Chondrocyte (in vitro differentiated cells): ENCODE data around the gene FSD1. TPM values are rescaled to one million over a fixed set of nuclear protein-coding genes. Genes with fewer than 3 reads are reported as not detected.
A peak's percentile ranks its signal among the peaks of the same experiment; 100 is the strongest.
"Not testable (repeated sequence)": the region's sequence is repeated elsewhere in the genome, so short reads cannot be mapped to it uniquely, and the experiment has no call there.

Source experiments
- DNase-seq: peaks from one replicate; pipeline ENCODE4 v3.0.0; 2021; ENCODE audit warnings: mixed read lengths, low spot score
- H3K27ac Mint-ChIP-seq: one replicate; pipeline ENCODE4 v1.8.0; 2021; ENCODE audit warnings: mild to moderate bottlenecking, moderate library complexity, mixed read lengths; ENCODE audit not compliant: unreplicated experiment
- H3K27me3 Mint-ChIP-seq: 2 replicates; pipeline ENCODE4 v1.8.0; 2021; ENCODE audit warnings: low read depth, mixed read lengths
- H3K36me3 Mint-ChIP-seq: 2 replicates; pipeline ENCODE4 v1.8.0; 2021; ENCODE audit warnings: low read depth, mixed read lengths
- H3K4me1 Mint-ChIP-seq: 2 replicates; pipeline ENCODE4 v1.8.0; 2021; ENCODE audit warnings: low read depth, mild to moderate bottlenecking, mixed read lengths
- H3K4me3 Mint-ChIP-seq: one replicate; pipeline ENCODE4 v1.8.0; 2021; ENCODE audit warnings: mild to moderate bottlenecking, moderate library complexity, mixed read lengths; ENCODE audit not compliant: unreplicated experiment
- H3K9me3 Mint-ChIP-seq: 2 replicates; pipeline ENCODE4 v1.8.0; 2021; ENCODE audit warnings: low read depth, mixed read lengths
- CTCF ChIP-seq: fragments of 200-600 bp; sonication (generic); IDR thresholded peaks from 2 replicates; pipeline ENCODE4 v1.5.0; 2021; ENCODE audit warnings: antibody characterized with exemption, mild to moderate bottlenecking, moderate library complexity
- total RNA-seq: library from RNA; stranded (reverse); gene quantifications from 3 replicates; pipeline ENCODE4 v1.2.1, GENCODE V29; 2021

The FSD1 gene
- total RNA-seq, 1 donor from 2014 or later, result 11.6 TPM

GRCh38 chr19:4268816-4269430, 35.5 kb upstream of the FSD1 start:
- Mint-ChIP-seq H3K4me3 (no peak overlapping the region), H3K9me3 (no peaks in the 10 kb centered on the region), H3K27ac (no peak overlapping the region), H3K36me3 (peaks cover 17% of the 10 kb centered on the region), H3K4me1 (no peaks in the 10 kb centered on the region), H3K27me3 (no peaks in the 10 kb centered on the region)
- no peak for TF ChIP-seq CTCF
- DNase-seq, result no peak

- H3K27ac Mint-ChIP-seq, result no peak overlapping the region
- peaks cover 7% of the 10 kb centered on the region for H3K36me3 Mint-ChIP-seq
- H3K4me3 Mint-ChIP-seq, result no peak overlapping the region
- no peak for DNase-seq
- H3K9me3 Mint-ChIP-seq, result no peaks in the 10 kb centered on the region
- H3K4me1 Mint-ChIP-seq, result no peaks in the 10 kb centered on the region
- TF ChIP-seq CTCF, result no peak
- H3K27me3 Mint-ChIP-seq, result peaks cover 2% of the 10 kb centered on the region
Observed at GRCh38 chr19:4272894-4273293, 31.5 kb upstream of the FSD1 start.

GRCh38 chr19:4274321-4274686, 30.1 kb upstream of the FSD1 start:
- not testable (repeated sequence) for H3K4me3 Mint-ChIP-seq, H3K27me3 Mint-ChIP-seq, H3K9me3 Mint-ChIP-seq, DNase-seq, H3K36me3 Mint-ChIP-seq, H3K27ac Mint-ChIP-seq, H3K4me1 Mint-ChIP-seq

- TF ChIP-seq CTCF, result no peak
- H3K27ac Mint-ChIP-seq, result no peak overlapping the region
- DNase-seq, result no peak
- H3K27me3 Mint-ChIP-seq, result peaks cover 18% of the 10 kb centered on the region
- peaks cover 6% of the 10 kb centered on the region for H3K4me1 Mint-ChIP-seq
- no peaks in the 10 kb centered on the region for H3K36me3 Mint-ChIP-seq
- no peak overlapping the region for H3K4me3 Mint-ChIP-seq
- no peaks in the 10 kb centered on the region for H3K9me3 Mint-ChIP-seq
Observed at GRCh38 chr19:4277191-4277696, 27.2 kb upstream of the FSD1 start.

- H3K27me3 Mint-ChIP-seq, result peaks cover 22% of the 10 kb centered on the region
- H3K36me3 Mint-ChIP-seq, result no peaks in the 10 kb centered on the region
- H3K4me3 Mint-ChIP-seq, result peak overlapping the region; percentile 28
- DNase-seq, result no peak
- no peak overlapping the region for H3K27ac Mint-ChIP-seq
- TF ChIP-seq CTCF, result no peak
- H3K9me3 Mint-ChIP-seq, result no peaks in the 10 kb centered on the region
- peaks cover 6% of the 10 kb centered on the region for H3K4me1 Mint-ChIP-seq
Observed at GRCh38 chr19:4278010-4278409, 26.4 kb upstream of the FSD1 start.
